ENCODE data around the gene GBA2.

Gene GBA2

DNA sequence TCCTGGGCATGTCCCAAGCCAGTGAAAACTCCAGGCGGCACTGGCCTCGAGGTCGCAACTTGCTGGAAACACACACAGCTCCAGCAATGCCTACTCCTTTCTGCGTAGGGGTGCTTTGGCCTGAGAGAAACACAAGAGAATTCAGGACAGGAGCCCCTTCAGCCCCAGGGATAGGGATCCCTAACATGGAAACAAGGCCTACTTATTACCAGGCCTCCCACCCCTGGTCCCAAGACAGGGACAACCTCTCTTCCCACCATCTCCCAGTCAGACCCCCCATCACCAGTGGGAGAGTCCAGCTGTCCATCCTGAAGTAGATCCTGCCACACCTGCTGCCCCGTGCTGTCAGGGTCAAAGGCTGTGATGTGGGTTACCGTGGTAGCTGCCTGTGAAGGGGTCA is 8.8 kb downstream of the GBA2 start:
- TF ChIP-seq, protein P1, sequence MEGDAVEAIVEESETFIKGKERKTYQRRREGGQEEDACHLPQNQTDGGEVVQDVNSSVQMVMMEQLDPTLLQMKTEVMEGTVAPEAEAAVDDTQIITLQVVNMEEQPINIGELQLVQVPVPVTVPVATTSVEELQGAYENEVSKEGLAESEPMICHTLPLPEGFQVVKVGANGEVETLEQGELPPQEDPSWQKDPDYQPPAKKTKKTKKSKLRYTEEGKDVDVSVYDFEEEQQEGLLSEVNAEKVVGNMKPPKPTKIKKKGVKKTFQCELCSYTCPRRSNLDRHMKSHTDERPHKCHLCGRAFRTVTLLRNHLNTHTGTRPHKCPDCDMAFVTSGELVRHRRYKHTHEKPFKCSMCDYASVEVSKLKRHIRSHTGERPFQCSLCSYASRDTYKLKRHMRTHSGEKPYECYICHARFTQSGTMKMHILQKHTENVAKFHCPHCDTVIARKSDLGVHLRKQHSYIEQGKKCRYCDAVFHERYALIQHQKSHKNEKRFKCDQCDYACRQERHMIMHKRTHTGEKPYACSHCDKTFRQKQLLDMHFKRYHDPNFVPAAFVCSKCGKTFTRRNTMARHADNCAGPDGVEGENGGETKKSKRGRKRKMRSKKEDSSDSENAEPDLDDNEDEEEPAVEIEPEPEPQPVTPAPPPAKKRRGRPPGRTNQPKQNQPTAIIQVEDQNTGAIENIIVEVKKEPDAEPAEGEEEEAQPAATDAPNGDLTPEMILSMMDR (conservative IDR thresholded peaks at IDR 0.05; ENCODE audit: low read depth), result no peak
- CTCF ChIA-PET, result no interaction called here
- H3K27ac ChIP-seq, result peak overlapping the region; percentile 63
- POLR2A ChIA-PET (ENCODE audit: low non-redundant PET), result no interaction called here
- DNase-seq (ENCODE audit: low spot score), result no peak

DNA sequence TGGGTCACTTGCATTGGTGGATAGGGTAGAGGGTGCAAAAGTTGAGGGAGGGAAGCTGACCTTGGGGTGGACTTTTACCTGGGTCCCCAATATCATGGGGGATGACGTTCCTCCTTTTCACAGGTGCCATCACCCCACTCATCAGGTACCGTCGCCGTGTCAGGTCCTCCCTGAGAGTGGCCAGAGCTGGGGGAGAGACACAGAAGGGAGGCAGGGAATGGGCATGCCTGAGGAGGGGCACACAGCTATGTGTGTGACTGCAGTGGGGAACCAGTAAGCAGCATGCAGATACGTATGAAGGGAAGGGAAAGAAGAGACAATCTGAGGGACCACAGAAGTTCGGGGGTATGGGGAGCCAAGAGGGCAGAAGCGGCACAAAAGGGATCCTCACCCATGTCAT is 10.1 kb downstream of the GBA2 start:
- peak overlapping the region; percentile 63 for H3K27ac ChIP-seq
- POLR2A ChIA-PET (ENCODE audit: low non-redundant PET), result no interaction called here
- DNase-seq (ENCODE audit: low spot score), result no peak
- CTCF ChIA-PET, result interaction anchor here (1.1 kb wide), 1 partner anchor 22 kb away, joined by 3 read pairs; no protein-coding TSS in a partner anchor
- TF ChIP-seq, protein P1 (conservative IDR thresholded peaks at IDR 0.05; ENCODE audit: low read depth), result no peak

DNA sequence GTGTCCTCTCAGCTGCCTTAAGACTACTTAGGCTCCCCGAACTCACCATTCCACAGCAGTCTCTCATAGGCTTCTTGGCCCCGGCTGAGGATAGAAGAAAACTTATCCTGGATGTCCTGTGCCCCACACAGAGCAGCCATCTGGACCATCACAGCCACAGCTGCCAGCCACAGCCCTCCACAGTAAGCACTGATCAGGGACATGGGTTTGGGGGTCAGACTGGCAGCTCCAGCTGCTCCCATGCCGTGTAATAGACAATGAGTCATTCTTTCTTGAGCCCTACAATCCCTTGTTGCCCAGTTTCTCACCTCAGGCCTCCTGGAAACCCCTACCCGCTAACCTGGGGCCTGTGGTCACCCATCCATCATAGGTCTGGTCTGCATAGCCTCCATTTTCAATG is 10.8 kb downstream of the GBA2 start:
- POLR2A ChIA-PET (ENCODE audit: low non-redundant PET), result no interaction called here
- no peak for DNase-seq (ENCODE audit: low spot score)
- CTCF ChIA-PET, result interaction anchor here (0.6 to 1.1 kb wide), 3 partner anchors 10 to 22 kb away, joined by 3 to 9 read pairs (median 4); no protein-coding TSS in a partner anchor
- peak overlapping the region; percentile 63 for H3K27ac ChIP-seq
- TF ChIP-seq, protein P1 (conservative IDR thresholded peaks at IDR 0.05; ENCODE audit: low read depth), result no peak

DNA sequence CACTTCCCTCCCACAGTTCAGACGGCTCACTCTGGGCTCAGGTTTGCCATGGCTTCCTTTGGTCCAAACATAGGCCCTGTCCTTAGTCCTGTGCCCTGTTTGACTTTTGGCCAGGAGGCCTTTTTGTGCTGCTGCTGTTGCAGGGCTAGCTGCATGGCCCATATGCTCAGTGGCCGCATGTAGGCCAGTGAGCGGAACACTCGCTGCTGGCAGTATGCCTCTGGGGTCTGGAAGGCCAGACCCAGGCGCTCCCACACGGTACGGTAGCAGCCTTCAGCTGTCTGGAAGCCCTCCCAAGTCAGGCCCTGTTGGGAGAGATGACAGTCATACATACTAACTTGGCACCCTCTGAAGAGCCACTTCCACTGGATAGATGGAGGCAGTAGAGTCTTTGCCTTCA is 11.9 kb downstream of the GBA2 start:
- H3K27ac ChIP-seq, result peak overlapping the region; percentile 63
- TF ChIP-seq, protein P1 (conservative IDR thresholded peaks at IDR 0.05; ENCODE audit: low read depth), result no peak
- ChIA-PET CTCF (interaction anchor here (1.0 to 1.1 kb wide), 2 partner anchors 11 to 78 kb away, joined by 3 to 9 read pairs; no protein-coding TSS in a partner anchor), POLR2A (ENCODE audit: low non-redundant PET) (no interaction called here)
- DNase-seq (ENCODE audit: low spot score), result no peak

DNA sequence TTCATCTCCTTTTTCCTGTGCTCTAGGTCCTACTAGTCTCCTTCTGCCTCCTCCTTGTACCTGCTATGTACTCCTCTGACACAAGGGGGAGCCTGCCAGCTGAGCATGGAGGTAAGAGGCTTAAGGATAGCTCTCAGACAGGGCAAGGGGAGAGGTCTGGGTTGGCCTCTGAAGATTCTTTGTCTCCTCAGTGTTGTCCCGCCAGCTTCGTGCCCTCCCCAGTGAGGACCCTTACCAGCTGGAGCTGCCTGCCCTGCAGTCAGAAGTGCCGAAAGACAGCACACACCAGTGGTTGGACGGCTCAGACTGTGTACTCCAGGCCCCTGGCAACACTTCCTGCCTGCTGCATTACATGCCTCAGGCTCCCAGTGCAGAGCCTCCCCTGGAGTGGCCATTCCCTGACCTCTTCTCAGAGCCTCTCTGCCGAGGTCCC is 12.8 kb downstream of the GBA2 start:
- TF ChIP-seq, protein P1 (conservative IDR thresholded peaks at IDR 0.05; ENCODE audit: low read depth), result peak; percentile 98
- DNase-seq (ENCODE audit: low spot score), result peak; percentile 72
- CTCF ChIA-PET, result interaction anchor here (0.5 to 1.9 kb wide), 14 partner anchors 9 to 146 kb away, joined by 3 to 10 read pairs (median 4); partner anchors contain the start of gene GBA2
- POLR2A ChIA-PET (ENCODE audit: low non-redundant PET), result no interaction called here
- peak overlapping the region; percentile 63 for H3K27ac ChIP-seq

DNA sequence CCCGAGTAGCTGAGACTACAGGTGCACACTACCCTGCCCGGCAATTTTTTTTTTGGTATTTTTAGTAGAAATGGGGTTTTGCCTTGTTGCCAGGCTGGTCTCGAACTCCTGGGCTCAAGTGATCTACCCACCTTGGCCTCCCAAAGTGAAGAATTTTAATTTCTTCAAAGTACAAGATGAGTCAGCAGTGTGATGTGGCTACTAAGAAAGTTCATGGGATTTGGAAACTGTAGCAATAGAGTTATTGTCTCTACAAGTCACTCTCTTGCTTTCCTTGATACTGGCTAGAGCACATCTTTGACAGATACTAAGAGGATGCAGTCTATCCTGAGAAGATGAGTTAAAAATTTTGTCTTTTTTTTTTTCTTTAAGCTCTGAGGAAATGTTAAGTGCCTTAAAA is 14.9 kb downstream of the GBA2 start:
- ChIA-PET POLR2A (ENCODE audit: low non-redundant PET) (no interaction called here), CTCF (interaction anchor here (0.5 to 1.2 kb wide), 3 partner anchors 10 to 96 kb away, joined by 3 to 4 read pairs (median 3); partner anchors contain the start of gene TMEM8B)
- TF ChIP-seq, protein P1 (conservative IDR thresholded peaks at IDR 0.05; ENCODE audit: low read depth), result no peak

More for the DNA sequence above, 14.9 kb downstream of the GBA2 start:
- peak overlapping the region; percentile 48; the same call in 1 of the 2 replicates for H3K27ac ChIP-seq
- DNase-seq (ENCODE audit: low spot score), result no peak

Data from RWPE1 (cell line).